Measurements from ENCODE around the gene ABL2. TPM values are rescaled to one million over a fixed set of nuclear protein-coding genes. Genes with fewer than 3 reads are reported as not detected.

ABL2 gene
- total and polyA plus RNA-seq, 9 of the 15 experiments (the other 6 are each of a cell fraction or from before 2014, with no cell fraction given): 1.4 to 15.0 (median 8.6) TPM

DNA sequence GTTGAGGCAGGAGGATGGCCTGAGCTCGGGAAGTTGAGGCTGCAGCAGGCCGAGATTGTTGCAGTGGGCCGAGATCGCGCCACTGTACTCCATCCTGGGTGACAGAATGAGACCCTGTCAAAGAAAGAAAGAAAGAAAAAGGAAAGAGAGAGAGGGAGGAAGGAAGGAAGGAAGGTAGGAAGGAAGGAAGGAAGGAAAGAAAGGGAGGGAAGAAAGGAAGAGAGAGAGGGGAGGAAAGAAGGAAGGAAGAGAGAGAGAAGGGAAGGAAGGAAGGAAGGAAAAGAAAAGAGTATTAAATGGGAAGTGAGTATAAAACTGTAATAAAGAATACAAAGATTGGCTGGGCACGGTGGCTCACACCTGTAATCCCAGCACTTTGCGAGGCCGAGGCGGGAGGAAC lies 18.4 kb upstream of the ABL2 start (continued):
- TF ChIP-seq MTA1 (IDR thresholded peaks at IDR 0.05; ENCODE audit: borderline replicate concordance) (0 out of 2 replicates have a peak, but pooled peaks have one; percentile 28), KDM4B (IDR thresholded peaks at IDR 0.05; ENCODE audit: borderline replicate concordance in 2 of 2, low read depth in 1 of 2) (no peak), PHB2 (IDR thresholded peaks at IDR 0.05; ENCODE audit: low read depth) (0 out of 2 replicates have a peak, but pooled peaks have one; percentile 47), SMARCA5 (IDR thresholded peaks at IDR 0.05) (peak; percentile 42; the same call in 1 of the 2 replicates), PBX2 (CRISPR knock-in tag; IDR thresholded peaks at IDR 0.05; ENCODE audit: low read depth) (no peak), PBX2 (tag; conservative IDR thresholded peaks at IDR 0.05; ENCODE audit: low read depth) (no peak), EHMT2 (IDR thresholded peaks at IDR 0.05) (0 out of 2 replicates have a peak, but pooled peaks have one; percentile 17), SAFB (IDR thresholded peaks at IDR 0.05; ENCODE audit: borderline replicate concordance, low read depth, low read length) (no peak), MCM7 (IDR thresholded peaks at IDR 0.05) (peak in 1 of 2 experiments; percentile 93; a peak in 1 of 4 replicates), ARNT (IDR thresholded peaks at IDR 0.05) (no peak), HDAC1 (IDR thresholded peaks at IDR 0.05) (peak in 1 of 2 experiments; percentile 44; a peak in 1 of 4 replicates), TFAP4 (CRISPR knock-in tag; IDR thresholded peaks at IDR 0.05; ENCODE audit: borderline replicate concordance) (no peak), DNMT1 (IDR thresholded peaks at IDR 0.05) (no peak), RB1 (IDR thresholded peaks at IDR 0.05; ENCODE audit: low read depth) (no peak), ESRRA (IDR thresholded peaks at IDR 0.05; ENCODE audit: borderline replicate concordance, low read depth) (no peak)
- TF ChIP-seq, protein P1, sequence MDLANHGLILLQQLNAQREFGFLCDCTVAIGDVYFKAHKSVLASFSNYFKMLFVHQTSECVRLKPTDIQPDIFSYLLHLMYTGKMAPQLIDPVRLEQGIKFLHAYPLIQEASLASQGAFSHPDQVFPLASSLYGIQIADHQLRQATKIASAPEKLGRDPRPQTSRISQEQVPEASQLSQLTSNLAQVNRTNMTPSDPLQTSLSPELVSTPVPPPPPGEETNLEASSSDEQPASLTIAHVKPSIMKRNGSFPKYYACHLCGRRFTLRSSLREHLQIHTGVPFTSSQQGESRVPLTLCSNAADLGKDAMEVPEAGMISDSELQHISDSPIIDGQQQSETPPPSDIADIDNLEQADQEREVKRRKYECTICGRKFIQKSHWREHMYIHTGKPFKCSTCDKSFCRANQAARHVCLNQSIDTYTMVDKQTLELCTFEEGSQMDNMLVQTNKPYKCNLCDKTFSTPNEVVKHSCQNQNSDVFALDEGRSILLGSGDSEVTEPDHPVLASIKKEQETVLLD (IDR thresholded peaks at IDR 0.05): 0 out of 2 replicates have a peak, but pooled peaks have one; percentile 31
- TF ChIP-seq, protein P2, sequence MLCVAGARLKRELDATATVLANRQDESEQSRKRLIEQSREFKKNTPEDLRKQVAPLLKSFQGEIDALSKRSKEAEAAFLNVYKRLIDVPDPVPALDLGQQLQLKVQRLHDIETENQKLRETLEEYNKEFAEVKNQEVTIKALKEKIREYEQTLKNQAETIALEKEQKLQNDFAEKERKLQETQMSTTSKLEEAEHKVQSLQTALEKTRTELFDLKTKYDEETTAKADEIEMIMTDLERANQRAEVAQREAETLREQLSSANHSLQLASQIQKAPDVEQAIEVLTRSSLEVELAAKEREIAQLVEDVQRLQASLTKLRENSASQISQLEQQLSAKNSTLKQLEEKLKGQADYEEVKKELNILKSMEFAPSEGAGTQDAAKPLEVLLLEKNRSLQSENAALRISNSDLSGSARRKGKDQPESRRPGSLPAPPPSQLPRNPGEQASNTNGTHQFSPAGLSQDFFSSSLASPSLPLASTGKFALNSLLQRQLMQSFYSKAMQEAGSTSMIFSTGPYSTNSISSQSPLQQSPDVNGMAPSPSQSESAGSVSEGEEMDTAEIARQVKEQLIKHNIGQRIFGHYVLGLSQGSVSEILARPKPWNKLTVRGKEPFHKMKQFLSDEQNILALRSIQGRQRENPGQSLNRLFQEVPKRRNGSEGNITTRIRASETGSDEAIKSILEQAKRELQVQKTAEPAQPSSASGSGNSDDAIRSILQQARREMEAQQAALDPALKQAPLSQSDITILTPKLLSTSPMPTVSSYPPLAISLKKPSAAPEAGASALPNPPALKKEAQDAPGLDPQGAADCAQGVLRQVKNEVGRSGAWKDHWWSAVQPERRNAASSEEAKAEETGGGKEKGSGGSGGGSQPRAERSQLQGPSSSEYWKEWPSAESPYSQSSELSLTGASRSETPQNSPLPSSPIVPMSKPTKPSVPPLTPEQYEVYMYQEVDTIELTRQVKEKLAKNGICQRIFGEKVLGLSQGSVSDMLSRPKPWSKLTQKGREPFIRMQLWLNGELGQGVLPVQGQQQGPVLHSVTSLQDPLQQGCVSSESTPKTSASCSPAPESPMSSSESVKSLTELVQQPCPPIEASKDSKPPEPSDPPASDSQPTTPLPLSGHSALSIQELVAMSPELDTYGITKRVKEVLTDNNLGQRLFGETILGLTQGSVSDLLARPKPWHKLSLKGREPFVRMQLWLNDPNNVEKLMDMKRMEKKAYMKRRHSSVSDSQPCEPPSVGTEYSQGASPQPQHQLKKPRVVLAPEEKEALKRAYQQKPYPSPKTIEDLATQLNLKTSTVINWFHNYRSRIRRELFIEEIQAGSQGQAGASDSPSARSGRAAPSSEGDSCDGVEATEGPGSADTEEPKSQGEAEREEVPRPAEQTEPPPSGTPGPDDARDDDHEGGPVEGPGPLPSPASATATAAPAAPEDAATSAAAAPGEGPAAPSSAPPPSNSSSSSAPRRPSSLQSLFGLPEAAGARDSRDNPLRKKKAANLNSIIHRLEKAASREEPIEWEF (CRISPR knock-in tag; IDR thresholded peaks at IDR 0.05): no peak
- TF ChIP-seq, protein P3, sequence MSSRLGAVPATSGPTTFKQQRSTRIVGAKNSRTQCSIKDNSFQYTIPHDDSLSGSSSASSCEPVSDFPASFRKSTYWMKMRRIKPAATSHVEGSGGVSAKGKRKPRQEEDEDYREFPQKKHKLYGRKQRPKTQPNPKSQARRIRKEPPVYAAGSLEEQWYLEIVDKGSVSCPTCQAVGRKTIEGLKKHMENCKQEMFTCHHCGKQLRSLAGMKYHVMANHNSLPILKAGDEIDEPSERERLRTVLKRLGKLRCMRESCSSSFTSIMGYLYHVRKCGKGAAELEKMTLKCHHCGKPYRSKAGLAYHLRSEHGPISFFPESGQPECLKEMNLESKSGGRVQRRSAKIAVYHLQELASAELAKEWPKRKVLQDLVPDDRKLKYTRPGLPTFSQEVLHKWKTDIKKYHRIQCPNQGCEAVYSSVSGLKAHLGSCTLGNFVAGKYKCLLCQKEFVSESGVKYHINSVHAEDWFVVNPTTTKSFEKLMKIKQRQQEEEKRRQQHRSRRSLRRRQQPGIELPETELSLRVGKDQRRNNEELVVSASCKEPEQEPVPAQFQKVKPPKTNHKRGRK (tag; IDR thresholded peaks at IDR 0.05): peak; percentile 91
